DMS153 treated with DMSO at 0.1 percent for 48 hours (cell line): ENCODE data around the gene POU2AF3.
A peak's percentile ranks its signal among the peaks of the same experiment; 100 is the strongest.

Experiments
- DNase-seq: peaks from one replicate; lab custom pipeline; 2025; ENCODE audit not compliant: unreplicated experiment; lab: John Stamatoyannopoulos, UW

Gene POU2AF3

DNA sequence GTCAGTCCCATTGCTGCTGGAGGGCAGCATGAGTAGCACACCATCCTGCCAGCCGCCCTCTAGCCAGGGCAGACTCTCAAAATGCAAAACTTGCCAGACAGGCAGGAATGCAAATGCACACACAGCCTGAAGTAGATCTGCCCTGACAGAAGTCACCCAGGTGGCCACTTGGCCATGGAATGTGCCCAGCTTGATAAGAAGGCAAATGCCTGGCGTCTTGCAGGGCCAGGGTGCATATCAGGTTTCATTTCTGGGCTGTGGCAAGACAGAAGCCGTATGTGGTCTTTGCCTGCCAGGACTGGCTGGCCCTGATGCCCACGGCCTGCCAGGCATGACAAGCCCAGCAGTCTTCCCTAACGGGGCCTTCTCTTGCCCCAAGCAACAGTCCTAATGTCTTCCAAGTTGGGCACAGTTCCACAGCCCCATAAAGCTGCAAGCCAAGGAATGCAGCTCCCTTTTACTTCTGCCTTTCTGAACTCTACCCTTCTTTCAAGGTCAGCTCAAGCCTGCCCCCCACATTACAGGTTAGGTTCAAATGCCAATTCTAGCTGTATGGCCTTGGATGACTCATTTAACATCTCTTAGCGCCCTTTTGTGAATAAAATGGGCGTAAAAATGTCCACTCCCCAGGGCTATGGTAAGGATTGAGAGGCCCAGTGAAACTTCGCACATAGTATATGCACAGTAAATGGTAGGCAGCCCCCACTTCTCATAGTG is 29.7 kb downstream of the POU2AF3 start:
- DNase-seq, result no peak

- DNase-seq, result no peak
Measured at GRCh38 chr11:111329306-111330204, 31.2 kb downstream of the POU2AF3 start.

DNA sequence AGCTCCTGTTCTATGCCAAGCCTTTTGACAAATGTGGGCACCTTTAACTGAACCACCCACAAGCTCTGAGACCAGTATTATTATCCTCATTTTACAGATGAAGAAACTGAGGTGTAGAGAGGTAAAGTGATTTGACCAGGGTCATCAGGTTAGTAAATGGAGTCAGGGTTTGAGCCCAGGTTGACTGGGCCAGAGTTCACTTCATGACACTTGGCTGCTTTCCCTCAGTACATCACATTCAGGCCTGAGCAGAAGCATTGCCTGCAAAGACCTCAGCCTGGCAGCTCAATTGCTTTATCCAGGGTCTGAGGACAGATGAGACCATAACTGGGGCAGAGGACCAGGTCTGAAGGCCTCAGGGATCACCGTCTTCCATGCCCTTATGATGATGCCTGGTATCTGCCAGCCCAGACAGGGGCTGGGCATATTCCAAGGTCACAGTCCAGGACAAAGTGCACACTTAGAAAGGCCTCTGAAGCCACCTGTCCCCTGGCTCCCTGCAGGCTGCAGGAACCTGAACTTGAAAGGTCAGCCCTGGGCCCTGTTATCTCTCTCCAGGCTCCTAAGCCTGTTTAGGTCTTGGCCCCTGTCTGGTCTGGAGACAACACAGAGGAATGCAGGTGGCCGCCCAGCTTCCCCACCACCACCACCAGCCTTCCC is 32.0 kb downstream of the POU2AF3 start:
- no peak for DNase-seq

DNA sequence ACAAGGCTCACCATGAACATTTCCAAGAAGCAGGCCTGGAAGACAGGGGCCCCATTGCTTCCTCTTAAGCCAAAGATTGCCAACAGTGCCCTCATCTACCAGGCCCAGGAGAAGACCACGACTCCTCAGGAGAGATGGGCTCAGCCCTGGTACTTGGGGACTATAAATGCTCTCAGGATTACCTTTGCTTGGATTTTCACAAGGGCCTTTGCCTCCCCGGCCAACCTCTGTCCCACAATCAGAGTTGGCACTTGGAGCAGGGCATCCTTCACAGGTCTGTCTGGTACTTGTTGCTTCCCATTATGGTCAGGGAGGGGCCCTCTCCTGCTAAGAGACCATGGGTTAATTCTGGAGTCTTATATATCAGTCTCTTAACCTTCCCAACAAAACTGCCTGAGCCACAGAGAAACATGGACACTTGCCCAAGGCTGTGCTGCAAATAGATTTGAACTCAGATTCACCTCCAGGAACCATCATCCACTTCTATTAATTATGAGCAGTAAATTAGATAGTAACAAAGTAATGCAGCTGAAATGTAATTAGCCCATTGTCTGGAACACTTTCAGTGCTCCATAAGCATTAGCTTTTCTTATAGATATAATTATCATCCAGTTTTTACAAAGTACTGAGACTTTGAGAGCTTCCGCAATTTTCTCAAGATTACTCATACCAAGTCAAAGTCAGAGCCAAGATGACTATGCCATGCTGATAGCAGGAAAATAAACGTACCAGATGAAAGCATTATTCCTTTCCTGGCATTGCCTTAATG is 33.5 kb downstream of the POU2AF3 start:
- DNase-seq, result no peak

GRCh38 chr11:111334532-111335502 is 36.5 kb downstream of the POU2AF3 start:
- DNase-seq, result peak; percentile 97

GRCh38 chr11:111335549-111335948 is 37.2 kb downstream of the POU2AF3 start:
- DNase-seq, result no peak

GRCh38 chr11:111336062-111336461 is 37.7 kb downstream of the POU2AF3 start:
- DNase-seq, result no peak

DNA sequence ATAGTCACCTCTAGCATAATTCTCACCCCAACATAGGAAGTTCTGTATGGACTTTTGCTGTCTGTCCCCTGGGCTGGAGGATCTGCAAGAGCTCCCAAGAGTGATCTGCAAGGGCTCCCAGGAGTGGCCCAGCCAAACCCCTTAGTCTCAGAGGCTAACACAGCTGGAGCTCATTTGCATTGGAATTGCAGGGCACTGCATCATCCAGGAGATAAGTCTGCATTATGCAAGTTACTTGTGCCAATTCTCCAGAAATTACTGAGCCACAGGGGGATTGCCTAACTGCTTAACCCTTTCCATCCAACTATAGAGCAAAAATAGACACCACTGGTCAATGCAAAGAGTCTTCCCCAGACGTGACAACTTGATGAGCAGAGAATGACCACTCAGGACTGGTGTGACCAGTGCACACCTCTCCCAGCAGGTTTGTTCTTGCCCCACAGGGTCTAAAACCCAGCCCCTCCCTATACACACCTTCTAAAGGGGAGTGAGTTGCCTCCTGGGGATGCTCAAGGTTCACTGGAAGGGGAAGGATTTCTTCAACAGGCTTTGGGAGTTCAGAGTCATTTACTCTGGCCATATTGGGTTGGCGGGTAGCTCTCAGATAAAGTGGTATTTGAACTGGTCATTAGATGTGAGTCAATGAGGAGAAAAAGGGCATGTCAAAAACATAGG is 38.4 kb downstream of the POU2AF3 start:
- DNase-seq, result no peak

DNA sequence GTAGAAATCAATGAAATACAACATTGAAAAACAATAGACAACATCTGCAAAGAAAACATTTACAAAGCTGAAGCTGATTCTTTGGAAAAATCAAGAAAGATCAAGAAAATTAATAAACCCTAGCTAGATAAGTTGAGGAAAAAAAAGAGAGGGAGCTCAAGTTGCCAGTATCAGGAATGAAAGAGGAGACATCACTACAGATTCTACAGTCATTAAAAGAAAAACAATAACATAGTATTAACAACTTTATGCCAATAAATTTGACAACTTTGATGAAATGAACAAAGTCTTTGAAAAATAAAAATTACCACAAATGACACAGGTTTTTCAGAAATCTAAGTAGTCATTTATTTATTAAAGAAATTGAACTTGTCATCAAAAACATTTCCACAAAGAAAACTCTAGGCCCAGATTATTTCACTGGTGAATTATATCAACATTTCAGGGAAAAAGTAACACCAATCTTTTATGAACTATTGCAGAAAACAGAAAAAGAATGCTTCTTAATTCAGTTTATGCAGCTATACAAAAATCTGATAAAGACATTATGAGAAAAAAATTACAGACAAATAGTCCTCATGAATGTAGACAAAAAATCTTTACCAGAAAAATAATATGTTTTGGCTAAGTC is 41.5 kb downstream of the POU2AF3 start:
- no peak for DNase-seq

DNA sequence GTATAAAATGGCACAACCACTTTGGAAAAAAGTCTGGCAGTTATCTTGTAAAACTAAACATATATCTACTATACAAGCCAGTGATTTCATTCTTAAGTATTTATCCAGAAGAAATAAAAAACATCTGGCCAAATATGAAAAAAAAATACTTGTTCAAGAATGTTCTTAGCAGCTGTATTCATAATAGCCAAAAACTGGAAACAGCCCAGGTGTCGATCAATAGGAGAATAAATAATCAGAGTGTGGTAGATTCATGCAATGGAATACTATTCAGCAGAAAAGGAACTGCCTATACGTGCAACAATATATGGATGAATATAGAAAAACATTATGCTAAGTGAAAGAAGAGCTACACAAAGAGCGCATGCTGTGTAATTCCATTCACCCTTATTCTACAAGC is 44.0 kb downstream of the POU2AF3 start:
- no peak for DNase-seq

- DNase-seq, result no peak
Measured at GRCh38 chr11:111344032-111344431, 45.7 kb downstream of the POU2AF3 start.

DNA sequence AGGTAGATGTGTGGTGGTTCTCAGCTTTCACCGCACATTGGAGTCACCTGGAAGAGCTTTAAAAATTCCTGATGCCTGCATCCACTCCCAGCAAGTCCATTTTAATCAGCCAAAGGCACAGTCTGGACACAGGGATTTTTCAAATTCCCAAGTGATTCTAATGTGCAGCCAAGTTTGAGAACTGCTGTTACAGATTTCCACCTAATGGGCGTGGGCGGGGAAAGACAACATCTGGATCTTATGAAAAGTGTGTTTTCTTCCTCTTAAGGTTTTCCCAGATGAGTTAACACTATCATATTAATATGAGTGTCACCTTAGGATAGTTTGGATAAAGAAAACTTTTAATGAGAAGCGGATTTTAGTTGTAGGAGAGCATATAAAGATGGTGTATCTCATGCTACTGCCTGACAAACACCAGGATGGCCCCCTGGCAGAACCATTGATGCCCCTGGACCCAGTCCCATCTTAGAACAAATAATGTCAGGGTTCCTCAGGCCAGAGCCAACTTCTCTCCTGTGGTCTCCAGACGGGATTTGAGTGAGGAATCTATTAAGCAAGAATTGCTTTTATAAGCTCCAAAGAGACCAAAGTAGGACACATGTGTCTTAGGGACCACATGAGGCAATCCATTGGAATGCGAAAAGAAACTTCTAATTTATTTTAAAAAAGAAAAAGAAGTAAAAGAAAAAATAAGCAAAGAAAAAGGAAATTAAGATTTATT is 48.8 kb downstream of the POU2AF3 start:
- DNase-seq, result no peak

DNA sequence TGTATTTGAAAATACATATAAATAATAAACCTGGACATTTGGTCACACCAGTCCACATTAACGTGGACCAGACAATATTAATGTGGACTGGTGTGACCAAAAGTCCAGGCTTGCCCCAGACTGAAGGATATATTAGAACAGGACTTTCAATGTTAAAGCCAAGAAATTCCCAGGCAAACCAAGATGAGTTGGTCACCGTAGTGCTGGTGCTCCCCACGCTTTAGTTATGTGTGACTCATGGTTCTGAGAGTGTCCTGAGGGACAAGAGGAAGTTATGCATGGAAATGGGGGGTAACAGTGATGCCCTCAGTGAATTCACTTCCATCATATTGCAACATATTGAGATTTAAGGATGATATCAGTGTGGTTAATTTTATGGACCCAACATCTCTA is 49.4 kb downstream of the POU2AF3 start:
- no peak for DNase-seq

- DNase-seq, result no peak
Measured at GRCh38 chr11:111348147-111348546, 49.8 kb downstream of the POU2AF3 start.

DNA sequence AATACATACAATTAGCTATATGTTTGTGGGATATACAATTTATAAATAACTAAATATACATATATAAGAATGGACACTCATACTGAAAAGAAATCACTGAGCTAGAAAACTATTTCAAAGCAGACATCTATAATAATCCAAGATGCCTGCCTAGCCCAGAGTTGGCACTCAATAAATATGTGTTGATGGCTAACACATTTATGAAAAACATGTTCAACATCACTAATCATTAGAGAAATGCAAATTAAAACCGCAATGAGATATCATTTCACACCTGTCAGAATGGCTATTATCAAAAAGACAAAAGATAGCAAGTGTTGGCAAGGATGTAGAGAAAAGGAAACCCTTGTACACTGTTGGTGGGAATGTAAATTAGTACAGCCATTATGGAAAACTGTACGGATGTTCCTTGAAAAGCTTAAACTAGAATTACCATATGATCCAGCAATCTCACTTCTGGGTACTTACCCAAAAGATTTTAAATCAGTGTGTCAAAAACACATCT is 50.9 kb downstream of the POU2AF3 start:
- no peak for DNase-seq

DNA sequence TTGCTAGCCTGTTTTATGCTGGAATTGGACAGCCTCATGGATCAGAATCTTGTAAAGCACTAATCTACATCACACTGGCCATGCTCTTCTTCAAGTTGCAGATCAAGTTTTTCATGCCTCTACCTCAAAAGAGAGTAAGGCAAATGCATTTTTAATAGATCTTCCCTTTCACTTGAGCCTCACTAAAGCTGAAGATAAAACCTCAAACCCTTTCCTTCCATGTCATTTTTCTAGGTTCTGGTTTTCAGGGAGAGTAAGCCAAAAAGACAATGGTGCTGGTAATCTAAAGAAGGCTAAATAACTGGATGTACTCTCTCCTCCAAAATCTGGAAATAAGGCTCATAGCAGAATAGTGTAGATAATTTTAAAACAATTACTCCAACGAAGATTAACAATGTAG is 52.5 kb downstream of the POU2AF3 start:
- DNase-seq, result no peak

DNA sequence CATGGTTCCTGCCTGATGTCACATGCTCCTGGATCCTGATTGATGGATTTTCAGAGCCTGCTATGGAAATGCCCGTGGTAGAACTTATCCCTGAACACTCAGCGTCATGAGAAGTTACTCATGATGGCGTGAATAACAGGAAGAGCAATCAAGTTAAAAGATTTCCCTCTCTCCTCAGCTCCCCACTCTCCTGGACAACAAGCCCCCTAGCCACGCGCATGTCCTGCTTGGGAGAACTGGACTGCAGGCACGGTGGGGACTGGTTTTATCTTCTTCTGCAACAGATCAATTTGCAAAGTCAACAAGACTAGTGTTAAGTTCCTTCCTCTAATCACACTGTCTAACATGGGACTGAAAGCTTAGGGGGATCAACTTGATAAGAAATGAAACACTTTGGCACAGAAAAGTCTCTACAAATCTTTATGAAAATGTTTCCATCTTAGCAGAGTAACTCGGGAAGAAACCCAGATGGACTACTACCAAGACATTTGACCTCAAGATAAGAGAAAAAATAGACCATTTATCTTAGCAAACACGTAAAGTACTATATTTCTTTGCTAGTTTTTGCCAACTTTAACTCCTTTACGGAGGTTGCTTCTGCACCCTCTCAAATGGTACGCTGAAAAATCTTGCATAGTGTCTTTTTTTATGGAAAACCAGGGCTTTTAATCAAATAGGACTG is 53.2 kb downstream of the POU2AF3 start:
- no peak for DNase-seq
